GM12878 (cell line): ENCODE results near the gene AHCYL2.

Experiments used
- CTCF ChIP-seq, 3 experiments: IDR thresholded peaks in 2 of 3; conservative IDR thresholded peaks in 1 of 3; 2 replicates each; pipeline ENCODE4 v1.5.1; 2011; ENCODE audit warnings: low read depth in 3 of 3, low read length in 3 of 3, mild to moderate bottlenecking in 3 of 3, control low read depth in 2 of 3, moderate library complexity in 2 of 3, inconsistent platforms in 1 of 3, mixed read lengths in 1 of 3; ENCODE audit not compliant: control insufficient read depth in 2 of 3, insufficient read depth in 1 of 3; ENCODE audit errors: extremely low read depth in 1 of 3
- FOXK2 ChIP-seq: fragments of 450-650 bp; IDR thresholded peaks from 2 replicates; pipeline ENCODE4 v1.6.1; 2017; ENCODE audit warnings: mild to moderate bottlenecking, moderate library complexity
- HDGF ChIP-seq: fragments of 450-650 bp; IDR thresholded peaks from 2 replicates; pipeline ENCODE4 v1.6.1; 2016; ENCODE audit warnings: antibody characterized with exemption
- RBBP5 ChIP-seq: fragments of 200-600 bp; sonication (generic); conservative IDR thresholded peaks from 2 replicates; pipeline ENCODE4 v1.6.1; 2016
- TCF3 ChIP-seq: IDR thresholded peaks from 2 replicates; pipeline ENCODE4 v1.6.1; 2012; ENCODE audit warnings: low read depth, mild to moderate bottlenecking, low read length, borderline replicate concordance; ENCODE audit not compliant: insufficient read depth

DNA sequence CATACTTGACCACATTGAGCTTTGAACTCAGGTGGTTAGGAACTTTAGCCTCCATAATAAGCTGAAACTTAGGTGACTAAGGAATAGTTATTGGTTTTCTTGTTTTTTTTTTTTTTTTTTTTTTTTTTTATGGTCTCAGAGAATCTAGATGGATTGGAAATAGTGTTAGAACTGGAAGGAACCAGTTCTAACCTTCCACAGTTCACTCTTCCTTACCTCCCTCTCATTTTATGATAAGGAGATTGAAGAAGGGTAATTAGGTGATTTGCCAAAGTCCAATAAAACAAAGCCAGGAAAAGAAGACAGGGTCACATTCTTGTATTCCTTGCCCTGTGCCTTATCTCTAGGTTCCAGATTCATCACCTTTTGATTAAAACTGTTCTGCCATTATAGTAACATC, 137.7 kb downstream of the AHCYL2 start:
- TF ChIP-seq RBBP5 (no peak), TCF3 (no peak), HDGF (no peak), CTCF (IDR thresholded peaks at IDR 0.05 in 2 of 3, conservative IDR thresholded peaks at IDR 0.05 in 1 of 3; ENCODE audit: control insufficient read depth in 2 of 3, extremely low read depth in 1 of 3, insufficient read depth in 1 of 3, low read depth in 3 of 3, low read length in 3 of 3) (no peak), FOXK2 (no peak)
